ENCODE results near the gene PTPN18. TPM values are rescaled to one million over a fixed set of nuclear protein-coding genes. Genes with fewer than 3 reads are reported as not detected.
A peak's percentile ranks its signal among the peaks of the same experiment; 100 is the strongest.

Gene PTPN18
- total RNA-seq, 2 experiments from 2014 or later = 27.6 to 27.8 TPM

GRCh38 chr2:130365963-130366362, 10.1 kb downstream of the PTPN18 start:
- intact Hi-C loops (cut with DNase I, micrococcal nuclease) = no loop called here
- DNase-seq = no peak
- H3K27ac ChIP-seq (ENCODE audit: low read depth in 1 of 2, low read length in 2 of 2) = no peak overlapping the region
- H3K36me3 ChIP-seq (ENCODE audit: insufficient read depth, low read length) = no peaks in the 10 kb centered on the region
- H3K9me3 ChIP-seq (ENCODE audit: control insufficient read depth in 1 of 2, insufficient read depth in 1 of 2, low read length in 2 of 2) = no peaks in the 10 kb centered on the region
- no peak for ATAC-seq (ENCODE audit: poor library complexity)
- peaks cover 20% of the 10 kb centered on the region for H3K4me1 ChIP-seq (ENCODE audit: insufficient read depth, low read length)
- no peaks in the 10 kb centered on the region for H3K27me3 Mint-ChIP-seq
- no peaks in the 10 kb centered on the region for H3K27me3 ChIP-seq (ENCODE audit: control insufficient read depth in 1 of 2, insufficient read depth in 2 of 2, low read length in 2 of 2)
- no peak overlapping the region for H3K27ac Mint-ChIP-seq
- peaks cover 15% of the 10 kb centered on the region for H3K4me1 Mint-ChIP-seq (ENCODE audit: low read depth)
- ChIA-PET POLR2A (interaction anchor here (1.3 kb wide), 1 partner anchor 24 kb away, joined by 5 read pairs; the partner anchor contains the start of gene IMP4), CTCF (no interaction called here)
- no peak overlapping the region for H3K4me3 Mint-ChIP-seq
- no peaks in the 10 kb centered on the region for H3K36me3 Mint-ChIP-seq (ENCODE audit: low read depth)
- H3K9me3 Mint-ChIP-seq = no peaks in the 10 kb centered on the region
- no peak overlapping the region for H3K4me3 ChIP-seq (ENCODE audit: low read length)
- no peak for TF ChIP-seq CTCF (IDR thresholded peaks at IDR 0.05)

GRCh38 chr2:130366720-130367119, 10.9 kb downstream of the PTPN18 start:
- Histone ChIP-seq H3K4me1 (ENCODE audit: insufficient read depth, low read length) (peaks cover 27% of the 10 kb centered on the region), H3K36me3 (ENCODE audit: insufficient read depth, low read length) (no peaks in the 10 kb centered on the region), H3K27me3 (ENCODE audit: control insufficient read depth in 1 of 2, insufficient read depth in 2 of 2, low read length in 2 of 2) (no peaks in the 10 kb centered on the region), H3K4me3 (ENCODE audit: low read length) (no peak overlapping the region), H3K9me3 (ENCODE audit: control insufficient read depth in 1 of 2, insufficient read depth in 1 of 2, low read length in 2 of 2) (no peaks in the 10 kb centered on the region), H3K27ac (ENCODE audit: low read depth in 1 of 2, low read length in 2 of 2) (no peak overlapping the region)
- no peak for ATAC-seq (ENCODE audit: poor library complexity)
- Mint-ChIP-seq H3K9me3 (no peaks in the 10 kb centered on the region), H3K27me3 (no peaks in the 10 kb centered on the region), H3K27ac (no peak overlapping the region), H3K4me1 (ENCODE audit: low read depth) (peaks cover 22% of the 10 kb centered on the region), H3K4me3 (no peak overlapping the region), H3K36me3 (ENCODE audit: low read depth) (peaks cover under 1% of the 10 kb centered on the region)
- ChIA-PET POLR2A (interaction anchor here (1.3 kb wide), 1 partner anchor 25 kb away, joined by 5 read pairs; the partner anchor contains the start of gene IMP4), CTCF (interaction anchor here (1.2 kb wide), 1 partner anchor 11 kb away, joined by 3 read pairs; the partner anchor contains the start of gene PTPN18)
- no peak for DNase-seq
- TF ChIP-seq CTCF (IDR thresholded peaks at IDR 0.05) = no peak
- intact Hi-C loops (cut with DNase I, micrococcal nuclease) = no loop called here

- POLR2A ChIA-PET = interaction anchor here (1.2 to 6.6 kb wide), 2 partner anchors 14 to 26 kb away, joined by 4 to 119 read pairs; partner anchors contain the start of gene IMP4
- CTCF ChIA-PET = no interaction called here
- Histone ChIP-seq H3K4me3 (ENCODE audit: low read length) (no peak overlapping the region), H3K27ac (ENCODE audit: low read depth in 1 of 2, low read length in 2 of 2) (no peak overlapping the region), H3K4me1 (ENCODE audit: insufficient read depth, low read length) (peaks cover 44% of the 10 kb centered on the region), H3K9me3 (ENCODE audit: control insufficient read depth in 1 of 2, insufficient read depth in 1 of 2, low read length in 2 of 2) (no peaks in the 10 kb centered on the region), H3K27me3 (ENCODE audit: control insufficient read depth in 1 of 2, insufficient read depth in 2 of 2, low read length in 2 of 2) (no peaks in the 10 kb centered on the region), H3K36me3 (ENCODE audit: insufficient read depth, low read length) (no peaks in the 10 kb centered on the region)
- Mint-ChIP-seq H3K36me3 (ENCODE audit: low read depth) (peaks cover 10% of the 10 kb centered on the region), H3K4me3 (no peak overlapping the region), H3K27ac (peak overlapping the region; percentile 17), H3K4me1 (ENCODE audit: low read depth) (peaks cover 38% of the 10 kb centered on the region), H3K9me3 (no peaks in the 10 kb centered on the region), H3K27me3 (no peaks in the 10 kb centered on the region)
- no peak for TF ChIP-seq CTCF (IDR thresholded peaks at IDR 0.05)
- intact Hi-C loops (cut with DNase I, micrococcal nuclease) = no loop called here
- DNase-seq (no peak), ATAC-seq (ENCODE audit: poor library complexity) (no peak)
Measured at GRCh38 chr2:130368786-130369185, 12.9 kb downstream of the PTPN18 start.
